SK-N-MC (cell line): ENCODE data around the gene UPP1.

Experiments used
- DNase-seq: peaks from one replicate; pipeline ENCODE4 v3.0.0-alpha.2; 2011; ENCODE audit warnings: low read depth, low spot score
- H3K27ac ChIP-seq: fragments of 200-600 bp; sonication (generic); 2 replicates; pipeline ENCODE4 v1.5.1; 2016; ENCODE audit warnings: mixed run types
- H3K36me3 ChIP-seq: fragments of 200-600 bp; sonication (generic); 2 replicates; pipeline ENCODE4 v1.6.1; 2017; ENCODE audit warnings: antibody characterized with exemption, low read length, mixed read lengths; ENCODE audit not compliant: insufficient read depth
- H3K4me3 ChIP-seq: fragments of 200-600 bp; sonication (generic); 2 replicates; pipeline ENCODE4 v1.5.1; 2016
- H3K9ac ChIP-seq: fragments of 200-600 bp; sonication (generic); 2 replicates; pipeline ENCODE4 v1.8.0; 2017; ENCODE audit warnings: mixed run types, mixed read lengths; ENCODE audit not compliant: insufficient read length
- H3K9me3 ChIP-seq: fragments of 200-600 bp; sonication (generic); 2 replicates; pipeline ENCODE4 v1.6.1; 2017; ENCODE audit warnings: low read depth, mild to moderate bottlenecking, antibody characterized with exemption, low read length, moderate library complexity, mixed read lengths
- EZH2 ChIP-seq: fragments of 200-600 bp; sonication (generic); IDR thresholded peaks from one replicate; pipeline ENCODE4 v1.6.1; 2017; ENCODE audit warnings: antibody characterized with exemption
- FOXP2 ChIP-seq: optimal IDR thresholded peaks from 2 replicates; pipeline ENCODE3; 2011; ENCODE audit warnings: mild to moderate bottlenecking, moderate library complexity; ENCODE audit not compliant: insufficient read depth; ENCODE audit errors: extremely low read length, control extremely low read depth
- POLR2AphosphoS5 ChIP-seq: IDR thresholded peaks from 2 replicates; pipeline ENCODE4 v1.6.1; 2012; ENCODE audit warnings: mild to moderate bottlenecking, low read depth, low read length, borderline replicate concordance

UPP1 gene

DNA sequence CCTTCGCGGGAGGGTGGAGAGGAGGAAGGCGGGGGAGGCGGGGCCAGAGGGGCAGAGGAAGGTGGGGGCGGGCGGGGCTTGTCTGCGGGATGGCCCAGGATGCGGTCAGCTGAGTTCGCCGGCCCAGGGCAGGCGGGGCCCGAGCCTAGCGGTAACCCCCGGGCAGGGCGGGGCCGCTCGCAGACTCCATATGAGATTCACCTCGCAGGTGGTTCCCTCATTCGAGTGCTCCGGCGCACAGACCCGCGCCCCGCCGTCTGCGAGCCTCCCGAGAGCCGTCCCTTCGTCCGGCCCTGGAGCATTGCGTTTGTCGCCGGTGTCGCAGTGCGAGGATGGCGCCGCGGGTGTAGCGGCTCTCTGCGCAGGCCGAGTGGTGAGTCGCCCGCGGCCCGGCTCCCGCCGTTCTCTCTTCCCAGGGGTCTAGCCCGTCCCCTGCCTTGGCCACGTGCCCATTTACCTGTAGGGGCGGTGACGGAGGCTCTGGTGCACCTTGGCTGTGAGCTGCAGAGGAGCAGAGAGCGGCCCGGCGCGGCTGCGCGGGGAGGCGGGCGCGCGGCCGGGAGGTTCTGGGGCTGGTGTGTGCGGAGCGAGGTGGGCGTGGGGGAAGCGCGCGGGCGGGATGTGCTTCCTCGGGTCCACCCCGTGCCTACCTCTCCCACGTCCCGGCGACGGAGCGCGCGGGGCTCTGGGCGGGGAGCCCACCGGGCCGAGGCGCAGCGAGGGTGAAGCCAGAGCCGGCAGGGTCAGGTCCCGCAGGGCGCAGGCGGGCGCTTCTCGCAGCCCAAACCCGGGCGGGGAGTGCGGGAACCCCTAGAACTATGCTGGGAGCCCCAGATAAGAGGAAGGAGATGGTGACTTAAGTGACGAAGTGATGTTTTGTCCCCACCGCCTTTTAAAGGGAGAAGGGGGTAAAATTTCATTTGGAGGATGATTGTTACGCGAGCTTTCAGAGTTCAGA is at the start of gene UPP1:
Gene UPP1 (plus strand): TSS at position 220 of the 958 bp plus-strand sequence. CDS start 5,519 bp downstream, outside the sequence.
- Histone ChIP-seq H3K9me3 (no peaks in the 10 kb centered on the region), H3K27ac (no peak within 1 kb of the TSS), H3K36me3 (no peaks in the 10 kb centered on the region), H3K4me3 (peak within 1 kb of the TSS; percentile 75), H3K9ac (no peak within 1 kb of the TSS)
- no peak for TF ChIP-seq EZH2
- no peak for TF ChIP-seq POLR2AphosphoS5
- TF ChIP-seq FOXP2: no peak
- no peak for DNase-seq

DNA sequence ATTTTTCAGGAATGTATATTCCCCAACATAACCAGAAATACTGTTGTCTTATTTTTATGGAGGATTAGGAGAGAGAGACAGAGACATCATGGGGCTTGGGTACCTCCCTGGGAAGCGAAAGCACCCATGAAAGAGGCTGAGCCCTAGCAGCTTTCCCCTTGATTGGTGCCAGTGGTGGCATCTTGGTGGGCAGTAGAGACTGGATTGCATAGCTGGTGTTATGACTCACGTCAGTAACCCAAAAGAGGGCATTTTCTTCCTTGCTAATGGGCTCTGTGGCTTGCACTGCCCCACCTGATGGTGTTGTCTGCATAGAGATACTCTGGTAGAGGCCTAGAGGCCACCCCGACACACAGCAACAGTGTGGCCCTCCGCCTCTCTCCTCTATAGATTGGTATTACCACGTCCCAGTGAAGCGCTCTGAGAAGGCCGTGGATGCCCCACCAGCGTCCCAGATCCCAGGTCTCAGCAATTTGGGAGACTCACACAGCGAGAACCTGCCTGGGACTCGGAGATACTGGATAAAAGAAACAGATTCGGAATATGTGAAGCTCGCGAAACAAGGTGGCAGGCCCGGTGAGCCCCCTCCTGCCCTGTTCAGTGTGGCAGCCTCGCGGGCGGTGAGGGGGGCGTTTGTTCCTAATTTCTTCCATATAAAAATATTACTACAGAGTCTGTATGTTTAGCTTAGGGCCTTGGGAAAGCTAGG is 48.0 kb upstream of the UPP1 start:
- TF ChIP-seq POLR2AphosphoS5: no peak
- TF ChIP-seq FOXP2: no peak
- no peak for TF ChIP-seq EZH2

GRCh38 chr7:48041653-48041970 is 47.5 kb upstream of the UPP1 start:
- DNase-seq: no peak
- no peak for TF ChIP-seq POLR2AphosphoS5

More for the DNA sequence above, 48.0 kb upstream of the UPP1 start:
- H3K9ac ChIP-seq: no peak overlapping the region
- DNase-seq: no peak
- H3K36me3 ChIP-seq: no peaks in the 10 kb centered on the region
- no peaks in the 10 kb centered on the region for H3K9me3 ChIP-seq
- H3K4me3 ChIP-seq: no peak overlapping the region
- H3K27ac ChIP-seq: no peak overlapping the region

GRCh38 chr7:48042216-48042615 is 46.8 kb upstream of the UPP1 start:
- Histone ChIP-seq H3K36me3 (no peaks in the 10 kb centered on the region), H3K27ac (no peak overlapping the region), H3K9ac (no peak overlapping the region), H3K4me3 (no peak overlapping the region), H3K9me3 (no peaks in the 10 kb centered on the region)
- TF ChIP-seq FOXP2 (no peak), EZH2 (no peak), POLR2AphosphoS5 (no peak)
- no peak for DNase-seq

More at GRCh38 chr7:48041653-48041970, 47.5 kb upstream of the UPP1 start:
- H3K9ac ChIP-seq: no peak overlapping the region
- no peaks in the 10 kb centered on the region for H3K36me3 ChIP-seq
- H3K9me3 ChIP-seq: no peaks in the 10 kb centered on the region
- no peak overlapping the region for H3K27ac ChIP-seq
- H3K4me3 ChIP-seq: no peak overlapping the region

- DNase-seq: no peak
- Histone ChIP-seq H3K36me3 (no peaks in the 10 kb centered on the region), H3K27ac (no peak overlapping the region), H3K9me3 (no peaks in the 10 kb centered on the region), H3K9ac (no peak overlapping the region), H3K4me3 (no peak overlapping the region)
- no peak for TF ChIP-seq POLR2AphosphoS5
- TF ChIP-seq FOXP2: no peak
- no peak for TF ChIP-seq EZH2
Measured at GRCh38 chr7:48042636-48043035, 46.4 kb upstream of the UPP1 start.

- Histone ChIP-seq H3K4me3 (no peak overlapping the region), H3K9ac (no peak overlapping the region), H3K9me3 (no peaks in the 10 kb centered on the region), H3K27ac (no peak overlapping the region), H3K36me3 (no peaks in the 10 kb centered on the region)
- DNase-seq: no peak
- TF ChIP-seq EZH2 (no peak), FOXP2 (no peak), POLR2AphosphoS5 (no peak)
Measured at GRCh38 chr7:48045195-48045765, 43.8 kb upstream of the UPP1 start.

DNA sequence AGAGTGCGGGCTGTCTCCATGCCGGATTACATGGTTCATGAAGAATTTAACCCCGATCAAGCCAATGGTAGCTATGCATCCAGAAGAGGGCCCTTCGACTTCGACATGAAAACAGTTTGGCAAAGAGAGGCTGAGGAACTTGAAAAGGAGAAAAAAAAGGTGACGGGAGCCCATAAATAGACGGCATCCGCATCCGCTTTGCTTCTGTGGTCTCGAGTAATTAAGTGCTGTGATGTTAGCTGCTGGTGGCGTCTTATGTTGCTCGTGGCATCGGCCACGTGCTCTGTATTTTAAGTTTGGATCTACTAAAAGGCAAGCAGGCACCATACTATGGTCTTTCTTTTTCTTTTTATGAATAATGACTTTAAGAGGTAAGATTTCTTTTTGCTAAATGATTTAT is 42.6 kb upstream of the UPP1 start:
- Histone ChIP-seq H3K4me3 (no peak overlapping the region), H3K9ac (no peak overlapping the region), H3K9me3 (no peaks in the 10 kb centered on the region), H3K27ac (no peak overlapping the region), H3K36me3 (no peaks in the 10 kb centered on the region)
- no peak for DNase-seq
- no peak for TF ChIP-seq EZH2
- TF ChIP-seq FOXP2: no peak
- no peak for TF ChIP-seq POLR2AphosphoS5

GRCh38 chr7:48048113-48048512 is 41.0 kb upstream of the UPP1 start:
- H3K36me3 ChIP-seq: no peaks in the 10 kb centered on the region
- DNase-seq: no peak
- no peak overlapping the region for H3K9ac ChIP-seq
- H3K9me3 ChIP-seq: no peaks in the 10 kb centered on the region
- H3K4me3 ChIP-seq: no peak overlapping the region
- TF ChIP-seq FOXP2 (no peak), EZH2 (no peak), POLR2AphosphoS5 (no peak)
- H3K27ac ChIP-seq: no peak overlapping the region
